Ishikawa (cell line): ENCODE measurements around the gene SRSF12.

Experiments used
- CEBPB ChIP-seq: IDR thresholded peaks from 2 replicates; pipeline ENCODE4 v1.6.1; 2012
- RAD21 ChIP-seq: IDR thresholded peaks from 2 replicates; pipeline ENCODE4 v1.6.1; 2012; ENCODE audit warnings: low read depth
- TF ChIP-seq, protein P1 (sequence below): IDR thresholded peaks from 2 replicates; pipeline ENCODE4 v1.6.1; 2012

- TF ChIP-seq, protein P1, sequence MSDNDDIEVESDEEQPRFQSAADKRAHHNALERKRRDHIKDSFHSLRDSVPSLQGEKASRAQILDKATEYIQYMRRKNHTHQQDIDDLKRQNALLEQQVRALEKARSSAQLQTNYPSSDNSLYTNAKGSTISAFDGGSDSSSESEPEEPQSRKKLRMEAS, result no peak
- TF ChIP-seq CEBPB (no peak), RAD21 (no peak)
These were observed 44.0 kb downstream of the SRSF12 start for GRCh38 chr6:89073840-89074239.
